Chondrocyte (in vitro differentiated cells): ENCODE data around the gene NCKAP5L. TPM values are rescaled to one million over a fixed set of nuclear protein-coding genes. Genes with fewer than 3 reads are reported as not detected.

Experiments used
- DNase-seq: peaks from one replicate; pipeline ENCODE4 v3.0.0; 2021; ENCODE audit warnings: mixed read lengths, low spot score
- H3K27ac Mint-ChIP-seq: one replicate; pipeline ENCODE4 v1.8.0; 2021; ENCODE audit warnings: mild to moderate bottlenecking, moderate library complexity, mixed read lengths; ENCODE audit not compliant: unreplicated experiment
- H3K27me3 Mint-ChIP-seq: 2 replicates; pipeline ENCODE4 v1.8.0; 2021; ENCODE audit warnings: low read depth, mixed read lengths
- H3K36me3 Mint-ChIP-seq: 2 replicates; pipeline ENCODE4 v1.8.0; 2021; ENCODE audit warnings: low read depth, mixed read lengths
- H3K4me1 Mint-ChIP-seq: 2 replicates; pipeline ENCODE4 v1.8.0; 2021; ENCODE audit warnings: low read depth, mild to moderate bottlenecking, mixed read lengths
- H3K4me3 Mint-ChIP-seq: one replicate; pipeline ENCODE4 v1.8.0; 2021; ENCODE audit warnings: mild to moderate bottlenecking, moderate library complexity, mixed read lengths; ENCODE audit not compliant: unreplicated experiment
- H3K9me3 Mint-ChIP-seq: 2 replicates; pipeline ENCODE4 v1.8.0; 2021; ENCODE audit warnings: low read depth, mixed read lengths
- CTCF ChIP-seq: fragments of 200-600 bp; sonication (generic); IDR thresholded peaks from 2 replicates; pipeline ENCODE4 v1.5.0; 2021; ENCODE audit warnings: antibody characterized with exemption, mild to moderate bottlenecking, moderate library complexity
- total RNA-seq: library from RNA; stranded (reverse); gene quantifications from 3 replicates; pipeline ENCODE4 v1.2.1, GENCODE V29; 2021

NCKAP5L gene
- total RNA-seq, 1 donor from 2014 or later, result 46.0 TPM

- Mint-ChIP-seq H3K9me3 (no peaks in the 10 kb centered on the region), H3K4me3 (no peak overlapping the region), H3K36me3 (peaks cover 27% of the 10 kb centered on the region), H3K27me3 (no peaks in the 10 kb centered on the region), H3K27ac (no peak overlapping the region), H3K4me1 (no peaks in the 10 kb centered on the region)
- DNase-seq, result peak; percentile 70
- no peak for TF ChIP-seq CTCF
These were observed 26.8 kb downstream of the NCKAP5L start for GRCh38 chr12:49801141-49802063.

GRCh38 chr12:49800421-49801140 lies 27.6 kb downstream of the NCKAP5L start:
- Mint-ChIP-seq H3K9me3 (no peaks in the 10 kb centered on the region), H3K27me3 (no peaks in the 10 kb centered on the region), H3K4me1 (no peaks in the 10 kb centered on the region), H3K36me3 (peaks cover 31% of the 10 kb centered on the region), H3K27ac (no peak overlapping the region), H3K4me3 (no peak overlapping the region)
- peak; percentile 72 for DNase-seq
- no peak for TF ChIP-seq CTCF

- no peak for TF ChIP-seq CTCF
- H3K27ac Mint-ChIP-seq, result no peak overlapping the region
- H3K4me3 Mint-ChIP-seq, result no peak overlapping the region
- peaks cover 26% of the 10 kb centered on the region for H3K36me3 Mint-ChIP-seq
- H3K4me1 Mint-ChIP-seq, result no peaks in the 10 kb centered on the region
- H3K27me3 Mint-ChIP-seq, result no peaks in the 10 kb centered on the region
- H3K9me3 Mint-ChIP-seq, result no peaks in the 10 kb centered on the region
- DNase-seq, result no peak
These were observed 29.3 kb downstream of the NCKAP5L start for GRCh38 chr12:49798934-49799333.

GRCh38 chr12:49798248-49798647 lies 30.0 kb downstream of the NCKAP5L start:
- H3K27ac Mint-ChIP-seq, result no peak overlapping the region
- H3K4me1 Mint-ChIP-seq, result no peaks in the 10 kb centered on the region
- DNase-seq, result peak; percentile 79
- H3K9me3 Mint-ChIP-seq, result no peaks in the 10 kb centered on the region
- peaks cover 26% of the 10 kb centered on the region for H3K36me3 Mint-ChIP-seq
- no peaks in the 10 kb centered on the region for H3K27me3 Mint-ChIP-seq
- TF ChIP-seq CTCF, result no peak
- H3K4me3 Mint-ChIP-seq, result no peak overlapping the region

GRCh38 chr12:49797449-49797776 lies 30.8 kb downstream of the NCKAP5L start:
- H3K4me1 Mint-ChIP-seq, result no peaks in the 10 kb centered on the region
- peaks cover 24% of the 10 kb centered on the region for H3K36me3 Mint-ChIP-seq
- H3K27ac Mint-ChIP-seq, result no peak overlapping the region
- H3K27me3 Mint-ChIP-seq, result no peaks in the 10 kb centered on the region
- no peak overlapping the region for H3K4me3 Mint-ChIP-seq
- DNase-seq, result no peak
- TF ChIP-seq CTCF, result no peak
- H3K9me3 Mint-ChIP-seq, result no peaks in the 10 kb centered on the region
